ENCODE results near the gene ITIH2. TPM values are rescaled to one million over a fixed set of nuclear protein-coding genes. Genes with fewer than 3 reads are reported as not detected.

The ITIH2 gene
- total RNA-seq, 2 donors from 2014 or later, result not detected

DNA sequence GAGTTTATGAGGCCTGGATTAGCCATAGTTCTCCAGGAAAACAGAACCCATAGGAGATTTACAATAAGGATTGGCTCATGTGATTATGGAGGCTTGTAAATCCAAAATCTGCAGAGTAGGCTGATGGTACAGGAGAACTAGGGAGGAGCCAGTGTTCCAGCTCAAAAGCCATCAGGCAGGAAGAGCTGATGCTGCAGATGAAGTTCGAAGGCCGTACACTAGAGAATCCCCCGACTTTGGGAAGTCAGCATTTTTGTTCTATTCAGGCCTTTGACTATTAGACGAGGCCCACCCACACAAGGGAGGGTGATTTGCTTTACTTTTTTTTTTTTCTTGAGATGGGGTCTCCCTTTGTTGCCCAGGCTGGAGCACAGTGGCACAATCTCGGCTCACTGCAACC is 47.1 kb downstream of the ITIH2 start:
- H3K4me1 Mint-ChIP-seq, result no peaks in the 10 kb centered on the region
- Histone ChIP-seq H3K4me1 (ENCODE audit: control insufficient read depth, insufficient read depth, low read length) (no peaks in the 10 kb centered on the region), H3K36me3 (ENCODE audit: control insufficient read depth, insufficient read depth, low read length) (peaks cover 44% of the 10 kb centered on the region), H3K27me3 (ENCODE audit: control insufficient read depth, insufficient read depth, low read length, poor library complexity, severe bottlenecking) (no peaks in the 10 kb centered on the region), H3K9me3 (ENCODE audit: control insufficient read depth, low read length) (peaks cover 2% of the 10 kb centered on the region), H3K27ac (ENCODE audit: low read depth, low read length) (no peak overlapping the region), H3K9ac (ENCODE audit: extremely low read depth, low read length, poor library complexity, severe bottlenecking) (no peak overlapping the region), H3K4me3 (ENCODE audit: low read length) (no peak overlapping the region)
- H3K9me3 Mint-ChIP-seq, result no peaks in the 10 kb centered on the region
- no peak for DNase-seq
- 89 to 97% methylated on average over 5 of the region's 5 CpGs for WGBS, 2 experiments (ENCODE audit: insufficient coverage in 1 of 2, insufficient read length in 1 of 2)
- no peak for TF ChIP-seq CTCF (conservative IDR thresholded peaks at IDR 0.05)
- no peaks in the 10 kb centered on the region for H3K27me3 Mint-ChIP-seq (ENCODE audit: insufficient read depth)
- H3K4me3 Mint-ChIP-seq, result no peak overlapping the region
- peaks cover 44% of the 10 kb centered on the region for H3K36me3 Mint-ChIP-seq (ENCODE audit: low read depth)
- no peak overlapping the region for H3K27ac Mint-ChIP-seq

DNA sequence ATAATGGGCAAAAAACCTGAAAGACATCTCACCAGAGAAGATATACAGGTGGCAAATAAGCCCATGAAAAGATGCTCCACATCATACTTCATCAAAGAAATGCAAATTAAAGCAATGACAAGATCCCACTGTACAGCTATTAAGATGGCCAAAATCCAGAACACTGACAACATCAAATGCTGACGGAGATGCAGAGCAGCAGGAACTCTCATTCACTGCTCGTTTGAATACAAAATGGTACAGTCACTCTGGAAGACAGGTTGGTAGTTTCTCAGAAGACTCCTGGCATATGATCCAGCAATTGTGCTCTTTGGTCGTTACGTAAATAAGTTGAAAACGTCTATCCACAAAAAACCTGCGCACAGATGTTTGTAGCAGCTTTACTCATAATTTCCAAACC is 49.1 kb downstream of the ITIH2 start:
- Histone ChIP-seq H3K9me3 (ENCODE audit: control insufficient read depth, low read length) (peaks cover 8% of the 10 kb centered on the region), H3K36me3 (ENCODE audit: control insufficient read depth, insufficient read depth, low read length) (peaks cover 61% of the 10 kb centered on the region), H3K4me3 (ENCODE audit: low read length) (no peak overlapping the region), H3K4me1 (ENCODE audit: control insufficient read depth, insufficient read depth, low read length) (no peaks in the 10 kb centered on the region), H3K27me3 (ENCODE audit: control insufficient read depth, insufficient read depth, low read length, poor library complexity, severe bottlenecking) (no peaks in the 10 kb centered on the region), H3K27ac (ENCODE audit: low read depth, low read length) (no peak overlapping the region), H3K9ac (ENCODE audit: extremely low read depth, low read length, poor library complexity, severe bottlenecking) (no peak overlapping the region)
- Mint-ChIP-seq H3K4me1 (no peaks in the 10 kb centered on the region), H3K27ac (no peak overlapping the region), H3K36me3 (ENCODE audit: low read depth) (peaks cover 62% of the 10 kb centered on the region), H3K4me3 (no peak overlapping the region), H3K27me3 (ENCODE audit: insufficient read depth) (no peaks in the 10 kb centered on the region), H3K9me3 (no peaks in the 10 kb centered on the region)
- DNase-seq, result no peak
- 95 to 97% methylated on average over 6 of the region's 6 CpGs for WGBS, 2 experiments (ENCODE audit: insufficient coverage in 1 of 2, insufficient read length in 1 of 2)
- no peak for TF ChIP-seq CTCF (conservative IDR thresholded peaks at IDR 0.05)

- WGBS, 2 experiments (ENCODE audit: insufficient coverage in 1 of 2, insufficient read length in 1 of 2), result 100% methylated on average over 2 to 3 of the region's 3 CpGs
- peaks cover 85% of the 10 kb centered on the region for H3K36me3 ChIP-seq (ENCODE audit: control insufficient read depth, insufficient read depth, low read length)
- Mint-ChIP-seq H3K36me3 (ENCODE audit: low read depth) (peaks cover 79% of the 10 kb centered on the region), H3K9me3 (no peaks in the 10 kb centered on the region), H3K27me3 (ENCODE audit: insufficient read depth) (no peaks in the 10 kb centered on the region), H3K4me3 (no peak overlapping the region), H3K27ac (no peak overlapping the region), H3K4me1 (no peaks in the 10 kb centered on the region)
- H3K27me3 ChIP-seq (ENCODE audit: control insufficient read depth, insufficient read depth, low read length, poor library complexity, severe bottlenecking), result no peaks in the 10 kb centered on the region
- no peak overlapping the region for H3K9ac ChIP-seq (ENCODE audit: extremely low read depth, low read length, poor library complexity, severe bottlenecking)
- H3K9me3 ChIP-seq (ENCODE audit: control insufficient read depth, low read length), result peaks cover 8% of the 10 kb centered on the region
- no peak overlapping the region for H3K27ac ChIP-seq (ENCODE audit: low read depth, low read length)
- no peaks in the 10 kb centered on the region for H3K4me1 ChIP-seq (ENCODE audit: control insufficient read depth, insufficient read depth, low read length)
- no peak overlapping the region for H3K4me3 ChIP-seq (ENCODE audit: low read length)
- no peak for TF ChIP-seq CTCF (conservative IDR thresholded peaks at IDR 0.05)
- no peak for DNase-seq
These were observed 52.0 kb downstream of the ITIH2 start for GRCh38 chr10:7755103-7755502.
